CD4-positive, CD25-positive, alpha-beta regulatory T cell (primary cell): ENCODE measurements around the gene NR1I3. TPM values are rescaled to one million over a fixed set of nuclear protein-coding genes. Genes with fewer than 3 reads are reported as not detected.

Experiments
- ATAC-seq, 2 donors: fragments of 150-1000 bp; cut with Tn5 transposase; one replicate each; pipeline ENCODE4 v1.10.0; 2021; ENCODE audit warnings: low read depth in 2 of 2, moderate number of reproducible peaks in 2 of 2, moderate library complexity in 1 of 2
- DNase-seq, 3 donors: peaks; one replicate each; pipeline versions ENCODE4 v3.0.0 to v3.0.0-alpha.2; 2012 to 2022; ENCODE audit warnings: mixed read lengths in 1 of 3
- H3K27ac ChIP-seq: one replicate; pipeline ENCODE4 v1.7.0; 2013; ENCODE audit warnings: mild to moderate bottlenecking, low read length; ENCODE audit not compliant: insufficient read depth, poor library complexity, severe bottlenecking
- H3K27me3 ChIP-seq: one replicate; pipeline ENCODE4 v1.7.0; 2013; ENCODE audit warnings: low read length; ENCODE audit not compliant: control insufficient read depth, insufficient read depth
- H3K36me3 ChIP-seq: one replicate; pipeline ENCODE4 v1.7.0; 2013; ENCODE audit warnings: mild to moderate bottlenecking, low read length, moderate library complexity; ENCODE audit not compliant: control insufficient read depth, insufficient read depth
- H3K4me1 ChIP-seq: 2 replicates; pipeline ENCODE4 v1.7.0; 2013; ENCODE audit warnings: mild to moderate bottlenecking, low read length; ENCODE audit not compliant: insufficient read depth, control insufficient read depth, poor library complexity, severe bottlenecking
- H3K4me3 ChIP-seq: one replicate; pipeline ENCODE4 v1.7.0; 2013; ENCODE audit warnings: low read depth, mild to moderate bottlenecking, low read length, moderate library complexity
- H3K9me3 ChIP-seq, 2 experiments: 1 replicate in 1 of 2; 2 replicates in 1 of 2; pipeline ENCODE4 v1.7.0; 2013; ENCODE audit warnings: low read length in 2 of 2, mild to moderate bottlenecking in 1 of 2, moderate library complexity in 1 of 2; ENCODE audit not compliant: control insufficient read depth in 2 of 2
- H3K27ac Mint-ChIP-seq, 3 donors: one replicate each; pipeline ENCODE4 v1.8.0; 2020 to 2022; ENCODE audit warnings: mild to moderate bottlenecking in 3 of 3, mixed read lengths in 3 of 3, moderate library complexity in 2 of 3
- H3K27me3 Mint-ChIP-seq: one replicate; pipeline ENCODE4 v1.8.0; 2022; ENCODE audit warnings: mild to moderate bottlenecking, mixed read lengths
- H3K36me3 Mint-ChIP-seq: one replicate; pipeline ENCODE4 v1.8.0; 2020; ENCODE audit warnings: mixed read lengths
- H3K4me1 Mint-ChIP-seq, 4 donors: one replicate each; pipeline ENCODE4 v1.8.0; 2020 to 2022; ENCODE audit warnings: mixed read lengths in 4 of 4, mild to moderate bottlenecking in 1 of 4
- H3K4me3 Mint-ChIP-seq, 4 donors: one replicate each; pipeline ENCODE4 v1.8.0; 2020 to 2022; ENCODE audit warnings: mild to moderate bottlenecking in 4 of 4, mixed read lengths in 4 of 4, moderate library complexity in 3 of 4
- H3K9me3 Mint-ChIP-seq, 7 donors: one replicate each; pipeline ENCODE4 v1.8.0; 2020 to 2022; ENCODE audit warnings: mixed read lengths in 7 of 7, mild to moderate bottlenecking in 3 of 7, moderate library complexity in 2 of 7
- polyA plus RNA-seq, 4 donors: library from polyadenylated mRNA; unstranded; fragments of 300-500 nt; fragmentation: Illumina TruSeq; gene quantifications; one replicate each; pipeline ENCODE4 v1.2.3, GENCODE V29; 2021
- total RNA-seq: library from RNA; stranded (reverse); gene quantifications from one replicate; pipeline ENCODE4 v1.2.3, GENCODE V29; 2022

The NR1I3 gene
- total and polyA plus RNA-seq, 5 donors from 2014 or later, result 0.21 TPM; not detected in 4

DNA sequence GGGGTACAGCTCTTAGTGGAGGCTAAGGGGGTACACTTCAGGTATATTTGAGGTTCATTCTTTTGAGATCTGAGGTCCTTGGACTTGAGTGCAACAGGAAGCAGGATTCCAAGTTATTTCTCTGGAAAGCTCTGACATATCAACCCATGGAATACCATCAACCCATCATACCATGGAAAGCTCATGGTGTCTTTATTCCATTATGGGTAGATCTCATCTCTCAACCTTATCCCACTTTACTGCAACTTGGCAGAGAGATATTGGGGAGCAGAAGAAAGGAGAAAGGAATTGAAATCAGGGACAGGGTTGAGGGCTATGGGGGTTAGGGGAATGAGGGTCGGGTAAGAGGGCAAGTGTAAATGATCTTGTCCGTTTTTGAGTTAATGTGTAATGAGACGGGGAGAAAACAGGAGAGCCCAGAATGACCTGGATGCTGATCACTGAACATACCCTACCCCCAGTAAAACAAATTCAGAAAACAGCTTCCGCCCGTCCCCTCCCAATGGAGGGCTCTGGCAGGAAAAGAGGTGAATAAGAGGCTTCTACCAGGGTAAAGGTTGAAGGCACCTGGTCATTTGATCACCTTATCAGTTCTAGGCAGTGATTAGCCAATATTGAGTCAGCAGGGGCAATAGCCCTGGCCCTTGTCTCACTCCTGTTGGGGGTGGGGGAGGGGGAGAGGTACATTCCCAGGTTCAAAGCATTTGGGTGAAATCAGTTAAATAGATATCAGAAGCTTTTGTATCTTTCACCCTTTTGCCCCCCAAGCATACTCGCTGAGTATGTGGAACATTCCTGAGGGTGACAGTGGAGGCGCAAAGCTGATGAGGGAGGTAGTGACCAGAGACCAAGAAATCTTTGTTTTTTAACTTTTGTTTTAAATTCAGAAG, 14.0 kb downstream of the NR1I3 start:
- Mint-ChIP-seq H3K9me3 (peaks cover 0 to 1% (median 0%) of the 10 kb centered on the region in 7 donors), H3K27ac (peak overlapping the region in 1 of 3 donors; percentile 25), H3K4me1 (peaks cover 12 to 83% (median 34%) of the 10 kb centered on the region in 4 donors), H3K36me3 (peaks cover 12% of the 10 kb centered on the region), H3K4me3 (no peak overlapping the region), H3K27me3 (no peaks in the 10 kb centered on the region)
- ATAC-seq, result no peak
- H3K9me3 ChIP-seq, result no peaks in the 10 kb centered on the region
- DNase-seq, result no peak
- no peaks in the 10 kb centered on the region for H3K27me3 ChIP-seq
- H3K27ac ChIP-seq, result peak overlapping the region; percentile 10
- peaks cover 40% of the 10 kb centered on the region for H3K4me1 ChIP-seq
- no peak overlapping the region for H3K4me3 ChIP-seq
- peaks cover 6% of the 10 kb centered on the region for H3K36me3 ChIP-seq

DNA sequence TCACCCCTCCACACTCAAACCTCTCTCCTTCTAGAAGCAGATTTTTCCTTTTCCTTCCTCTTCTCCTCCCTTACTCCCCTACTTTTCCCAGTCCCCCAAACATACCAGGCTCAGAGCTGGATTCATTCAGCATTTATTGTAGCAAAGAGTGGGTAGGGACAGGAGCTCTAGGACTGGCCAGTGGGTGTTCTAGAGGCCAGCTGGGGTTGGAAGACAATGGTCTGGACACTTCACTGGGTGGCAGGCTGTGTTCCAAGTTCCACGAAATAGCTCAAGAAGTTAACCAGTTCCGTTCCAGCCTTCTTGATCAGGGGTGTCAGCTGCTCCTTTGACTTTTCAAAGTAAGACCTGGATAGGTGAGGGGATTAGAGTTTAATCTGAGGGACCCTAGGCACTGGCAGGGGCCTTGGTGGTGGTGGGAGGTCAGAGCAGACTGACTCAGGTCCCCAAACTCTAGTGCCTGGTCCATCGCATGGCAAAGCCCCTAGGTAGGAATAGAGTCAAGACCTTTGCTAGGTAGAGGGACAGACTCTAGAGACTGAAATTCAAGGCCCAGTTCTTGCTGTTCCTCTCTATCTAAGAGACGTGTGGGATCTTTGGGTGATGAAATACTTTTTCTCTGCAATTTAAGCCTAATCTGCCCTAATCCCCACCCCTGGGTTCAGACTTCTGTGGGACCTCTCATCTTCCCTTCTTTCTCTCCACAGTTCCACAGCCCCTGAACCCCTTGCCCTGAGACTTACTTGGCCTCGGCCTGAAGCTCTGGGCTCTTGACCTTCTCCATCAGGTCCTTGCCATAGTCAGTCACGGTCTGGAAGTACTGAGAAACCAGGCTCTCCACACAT, 15.6 kb downstream of the NR1I3 start:
- DNase-seq (no peak), ATAC-seq (no peak)
- Mint-ChIP-seq H3K9me3 (peaks cover 0 to 1% (median 0%) of the 10 kb centered on the region in 7 donors), H3K36me3 (peaks cover 4% of the 10 kb centered on the region), H3K27me3 (no peaks in the 10 kb centered on the region), H3K4me1 (peaks cover 9 to 83% (median 36%) of the 10 kb centered on the region in 4 donors), H3K4me3 (peak overlapping the region in 2 of 4 donors; percentile 36 to 40), H3K27ac (peak overlapping the region; percentile 12 to 86 (median 79))
- H3K4me3 ChIP-seq, result no peak overlapping the region
- no peak overlapping the region for H3K27ac ChIP-seq
- no peaks in the 10 kb centered on the region for H3K27me3 ChIP-seq
- no peaks in the 10 kb centered on the region for H3K36me3 ChIP-seq
- H3K4me1 ChIP-seq, result peaks cover 51% of the 10 kb centered on the region
- no peaks in the 10 kb centered on the region for H3K9me3 ChIP-seq

DNA sequence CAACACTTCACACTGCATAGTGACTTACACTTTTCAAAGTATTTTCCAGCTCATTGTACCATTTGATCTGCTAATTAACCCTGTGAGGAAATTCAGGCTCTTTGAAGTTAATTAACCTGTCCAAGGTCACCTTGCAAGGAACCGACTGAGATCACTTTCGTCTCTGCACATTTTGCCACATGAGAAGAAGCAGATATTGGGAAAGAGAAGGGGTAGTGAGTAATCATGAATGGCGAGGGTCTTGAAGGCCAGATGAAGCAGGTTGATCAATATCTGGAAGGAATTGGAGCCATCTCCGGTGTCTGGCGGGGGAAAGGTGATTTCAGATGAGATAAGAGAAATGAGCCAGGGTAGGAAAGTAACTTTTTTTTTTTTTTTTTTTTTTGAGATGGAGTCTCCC, 18.0 kb downstream of the NR1I3 start:
- Mint-ChIP-seq H3K36me3 (peaks cover 4% of the 10 kb centered on the region), H3K4me3 (peak overlapping the region in 3 of 4 donors; percentile 38 to 59 (median 56)), H3K27ac (peak overlapping the region; percentile 87 to 97 (median 95)), H3K27me3 (no peaks in the 10 kb centered on the region), H3K9me3 (no peaks in the 10 kb centered on the region), H3K4me1 (peaks cover 0 to 77% (median 25%) of the 10 kb centered on the region in 4 donors)
- DNase-seq, result no peak
- Histone ChIP-seq H3K27ac (no peak overlapping the region), H3K4me3 (no peak overlapping the region), H3K27me3 (no peaks in the 10 kb centered on the region), H3K4me1 (peaks cover 36% of the 10 kb centered on the region), H3K9me3 (no peaks in the 10 kb centered on the region), H3K36me3 (no peaks in the 10 kb centered on the region)
- ATAC-seq, result no peak

DNA sequence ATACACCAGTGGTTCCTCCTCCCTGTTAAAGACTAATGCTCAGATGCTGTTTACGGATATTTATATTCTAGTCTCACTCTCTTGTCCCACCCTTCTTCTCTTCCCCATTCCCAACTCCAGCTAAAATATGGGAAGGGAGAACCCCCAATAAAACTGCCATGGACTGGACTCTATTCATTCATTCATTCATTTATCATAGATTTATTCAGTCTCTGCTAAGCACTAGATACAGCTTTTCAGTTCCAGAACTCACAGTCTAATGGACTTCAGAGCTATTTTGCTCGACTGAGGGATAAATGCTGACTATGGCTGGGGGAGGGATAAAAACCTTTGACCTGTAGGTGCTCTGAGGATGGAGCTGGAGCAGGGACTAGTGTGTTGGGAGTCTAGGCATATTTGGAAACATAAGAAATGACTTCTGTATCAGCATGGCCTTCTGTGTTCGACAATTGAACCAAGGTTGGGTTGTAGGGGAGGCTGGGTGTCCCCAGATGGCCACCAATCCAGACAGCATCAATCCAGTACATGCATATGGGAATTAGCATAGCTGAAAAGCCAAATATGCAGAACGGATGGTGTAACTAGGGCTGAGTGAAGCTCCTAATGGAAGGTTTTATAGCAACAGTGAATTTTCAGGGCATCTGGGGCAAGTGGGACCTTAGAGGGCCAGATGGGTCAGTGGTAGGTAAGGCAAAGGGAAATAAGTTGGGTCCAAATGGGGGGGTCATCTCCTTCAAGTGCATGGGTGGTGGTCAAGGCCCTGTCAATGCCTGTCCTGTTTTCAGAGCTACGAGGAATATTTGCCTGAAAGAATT, 18.7 kb downstream of the NR1I3 start:
- Mint-ChIP-seq H3K4me1 (peaks cover 0 to 81% (median 26%) of the 10 kb centered on the region in 4 donors), H3K4me3 (peak overlapping the region; percentile 8 to 85 (median 74)), H3K9me3 (no peaks in the 10 kb centered on the region), H3K27me3 (no peaks in the 10 kb centered on the region), H3K27ac (peak overlapping the region; percentile 87 to 98 (median 97)), H3K36me3 (peaks cover 7% of the 10 kb centered on the region)
- peak overlapping the region; percentile 35 for H3K4me3 ChIP-seq
- H3K27ac ChIP-seq, result peak overlapping the region; percentile 62
- H3K4me1 ChIP-seq, result peaks cover 38% of the 10 kb centered on the region
- ATAC-seq (no peak), DNase-seq (no peak)
- peaks cover 2% of the 10 kb centered on the region for H3K36me3 ChIP-seq
- no peaks in the 10 kb centered on the region for H3K27me3 ChIP-seq
- H3K9me3 ChIP-seq, result no peaks in the 10 kb centered on the region

DNA sequence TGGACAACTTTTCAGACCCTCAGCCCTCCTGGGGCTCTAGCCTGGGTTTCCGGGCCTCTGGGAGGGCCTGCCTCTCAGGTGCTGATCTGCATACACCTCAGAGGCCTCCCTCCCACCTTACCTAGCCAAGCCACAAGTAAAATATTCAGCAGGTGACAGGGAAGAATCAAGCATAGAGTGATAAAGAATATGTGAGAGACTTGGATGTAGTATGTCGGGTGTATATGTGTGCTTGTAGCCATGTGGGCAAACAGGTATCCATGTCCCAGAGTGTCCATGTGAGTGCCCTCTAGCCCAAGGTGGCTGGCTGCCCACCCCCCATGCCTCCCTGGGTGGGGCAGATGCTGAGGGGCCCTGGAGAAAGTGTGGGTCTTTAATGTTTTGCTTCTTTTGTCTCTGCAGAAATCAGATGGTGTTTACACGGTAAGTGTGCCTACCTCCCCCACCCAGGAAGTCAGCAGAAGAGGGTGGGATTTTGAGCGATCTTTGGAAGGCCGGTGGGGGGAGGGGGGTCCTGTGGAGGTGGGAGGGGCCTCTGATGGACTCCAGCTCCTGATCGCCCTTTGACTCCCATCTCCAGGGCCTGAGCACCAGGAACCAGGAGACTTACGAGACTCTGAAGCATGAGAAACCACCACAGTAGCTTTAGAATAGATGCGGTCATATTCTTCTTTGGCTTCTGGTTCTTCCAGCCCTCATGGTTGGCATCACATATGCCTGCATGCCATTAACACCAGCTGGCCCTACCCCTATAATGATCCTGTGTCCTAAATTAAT, 19.5 kb downstream of the NR1I3 start:
- Mint-ChIP-seq H3K4me3 (peak overlapping the region; percentile 66 to 85 (median 74)), H3K9me3 (no peaks in the 10 kb centered on the region), H3K36me3 (peaks cover 14% of the 10 kb centered on the region), H3K4me1 (peaks cover 0 to 79% (median 30%) of the 10 kb centered on the region in 4 donors), H3K27ac (peak overlapping the region; percentile 87 to 98 (median 97)), H3K27me3 (no peaks in the 10 kb centered on the region)
- Histone ChIP-seq H3K27ac (peak overlapping the region; percentile 62), H3K27me3 (no peaks in the 10 kb centered on the region), H3K36me3 (peaks cover 10% of the 10 kb centered on the region), H3K9me3 (no peaks in the 10 kb centered on the region), H3K4me3 (peak overlapping the region; percentile 35), H3K4me1 (peaks cover 38% of the 10 kb centered on the region)
- DNase-seq, result peak in 1 of 3 donors; percentile 57
- peak; percentile 23 to 31 for ATAC-seq

DNA sequence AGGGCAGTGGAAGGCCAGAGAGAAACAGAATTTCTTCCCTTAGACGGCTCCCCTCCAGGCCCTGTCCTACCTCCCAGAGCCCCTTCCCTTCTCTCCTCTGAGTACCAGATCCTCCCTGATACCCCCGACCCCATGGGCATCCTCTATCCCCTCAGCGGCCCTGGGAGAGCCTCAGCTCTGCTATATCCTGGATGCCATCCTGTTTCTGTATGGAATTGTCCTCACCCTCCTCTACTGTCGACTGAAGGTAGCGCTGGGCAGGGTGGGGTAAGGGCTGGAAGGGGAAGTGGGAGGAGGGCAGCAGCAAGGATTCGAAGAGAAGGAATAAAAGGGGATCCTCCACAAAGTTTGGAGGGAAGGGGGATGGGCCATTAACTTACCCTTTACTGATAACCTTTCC, 20.2 kb downstream of the NR1I3 start:
- peak overlapping the region; percentile 87 to 98 (median 97) for H3K27ac Mint-ChIP-seq
- Histone ChIP-seq H3K27me3 (no peaks in the 10 kb centered on the region), H3K27ac (peak overlapping the region; percentile 62), H3K4me3 (peak overlapping the region; percentile 34), H3K36me3 (peaks cover 16% of the 10 kb centered on the region), H3K4me1 (peaks cover 38% of the 10 kb centered on the region), H3K9me3 (no peaks in the 10 kb centered on the region)
- ATAC-seq (no peak), DNase-seq (no peak)
- H3K4me1 Mint-ChIP-seq, result peaks cover 0 to 75% (median 32%) of the 10 kb centered on the region in 4 donors
- no peaks in the 10 kb centered on the region for H3K27me3 Mint-ChIP-seq
- H3K9me3 Mint-ChIP-seq, result no peaks in the 10 kb centered on the region
- peak overlapping the region; percentile 39 to 85 (median 64) for H3K4me3 Mint-ChIP-seq
- peaks cover 19% of the 10 kb centered on the region for H3K36me3 Mint-ChIP-seq
